IPS-NIHi11 (cell line): ENCODE results near the gene IKBIP.
"Not testable (repeated sequence)": the region's sequence is repeated elsewhere in the genome, so short reads cannot be mapped to it uniquely, and the experiment has no call there.

Experiments
- DNase-seq: peaks from one replicate; pipeline ENCODE4 v3.0.0; 2012; ENCODE audit warnings: mixed read lengths, low spot score

The IKBIP gene

GRCh38 chr12:98576795-98577194, 67.8 kb downstream of the IKBIP start:
- DNase-seq, result not testable (repeated sequence)

GRCh38 chr12:98575013-98575412, 69.6 kb downstream of the IKBIP start:
- DNase-seq, result no peak
